BE2C (cell line): ENCODE measurements around the gene ZNF574.
A peak's percentile ranks its signal among the peaks of the same experiment; 100 is the strongest.

ENCODE experiments used
- DNase-seq: peaks from one replicate; pipeline ENCODE4 v3.0.0-alpha.2; 2020
- H3K27me3 ChIP-seq: fragments of 250-450 bp; sonication (Bioruptor Pico); 2 replicates; pipeline ENCODE4 v1.5.1; 2020; ENCODE audit warnings: mild to moderate bottlenecking
- H3K36me3 ChIP-seq: fragments of 250-450 bp; sonication (Bioruptor Pico); 2 replicates; pipeline ENCODE4 v1.5.1; 2020; ENCODE audit warnings: mild to moderate bottlenecking
- H3K4me1 ChIP-seq: fragments of 250-450 bp; sonication (Bioruptor Pico); 2 replicates; pipeline ENCODE4 v1.5.1; 2020
- H3K4me3 ChIP-seq: 2 replicates; pipeline ENCODE4 v1.5.1; 2011; ENCODE audit warnings: low read depth, low read length
- H3K9me3 ChIP-seq: fragments of 250-450 bp; sonication (Bioruptor Pico); 2 replicates; pipeline ENCODE4 v1.5.1; 2020
- CTCF ChIP-seq: IDR thresholded peaks from 2 replicates; pipeline ENCODE4 v1.5.1; 2012; ENCODE audit warnings: mild to moderate bottlenecking, low read depth, low read length

Gene ZNF574

GRCh38 chr19:42080764-42081375, 4.9 kb downstream of the ZNF574 start:
- no peak overlapping the region for H3K4me3 ChIP-seq
- DNase-seq, result no peak
- TF ChIP-seq CTCF, result no peak
- H3K4me1 ChIP-seq, result no peaks in the 10 kb centered on the region
- no peaks in the 10 kb centered on the region for H3K27me3 ChIP-seq
- peaks cover 60% of the 10 kb centered on the region for H3K36me3 ChIP-seq
- H3K9me3 ChIP-seq, result no peaks in the 10 kb centered on the region

GRCh38 chr19:42081584-42082203, 5.7 kb downstream of the ZNF574 start:
- Histone ChIP-seq H3K4me3 (no peak overlapping the region), H3K9me3 (no peaks in the 10 kb centered on the region), H3K36me3 (peaks cover 60% of the 10 kb centered on the region), H3K27me3 (no peaks in the 10 kb centered on the region), H3K4me1 (no peaks in the 10 kb centered on the region)
- TF ChIP-seq CTCF, result peak; percentile 80
- peak; percentile 46 for DNase-seq

GRCh38 chr19:42083537-42083936, 7.6 kb downstream of the ZNF574 start:
- DNase-seq, result no peak
- no peak for TF ChIP-seq CTCF
- H3K4me3 ChIP-seq, result no peak overlapping the region
- no peaks in the 10 kb centered on the region for H3K27me3 ChIP-seq
- H3K36me3 ChIP-seq, result peaks cover 53% of the 10 kb centered on the region
- H3K9me3 ChIP-seq, result no peaks in the 10 kb centered on the region
- no peaks in the 10 kb centered on the region for H3K4me1 ChIP-seq

GRCh38 chr19:42086188-42086736, 10.3 kb downstream of the ZNF574 start:
- no peak for TF ChIP-seq CTCF
- Histone ChIP-seq H3K9me3 (no peaks in the 10 kb centered on the region), H3K36me3 (peaks cover 25% of the 10 kb centered on the region), H3K27me3 (no peaks in the 10 kb centered on the region), H3K4me3 (no peak overlapping the region), H3K4me1 (no peaks in the 10 kb centered on the region)
- DNase-seq, result no peak

GRCh38 chr19:42086770-42087550, 11.0 kb downstream of the ZNF574 start:
- no peak overlapping the region for H3K4me3 ChIP-seq
- no peaks in the 10 kb centered on the region for H3K27me3 ChIP-seq
- peaks cover 18% of the 10 kb centered on the region for H3K36me3 ChIP-seq
- no peak for DNase-seq
- no peak for TF ChIP-seq CTCF
- H3K4me1 ChIP-seq, result peaks cover 5% of the 10 kb centered on the region
- H3K9me3 ChIP-seq, result no peaks in the 10 kb centered on the region
